Stimulated activated CD8-positive, alpha-beta memory T cell treated with anti-CD3 and anti-CD28 coated beads, Interleukin-12 subunit alpha, Interleukin-12 subunit beta, amount 100 ng/mL, for 4 hours (primary cell): Measurements from ENCODE around the gene HYPK.
A peak's percentile ranks its signal among the peaks of the same experiment; 100 is the strongest.

Experiments
- DNase-seq: peaks from one replicate; pipeline ENCODE4 v3.0.0-alpha.2; 2020; ENCODE audit warnings: low read depth

HYPK gene

GRCh38 chr15:43800286-43801141, at the start of gene HYPK:
HYPK (plus strand) TSS chr15:43800599; CDS start chr15:43800623, 24 bp downstream.
- peak; percentile 84 for DNase-seq

- DNase-seq: no peak
Observed at GRCh38 chr15:43751885-43752284, 48.5 kb upstream of the HYPK start.

DNA sequence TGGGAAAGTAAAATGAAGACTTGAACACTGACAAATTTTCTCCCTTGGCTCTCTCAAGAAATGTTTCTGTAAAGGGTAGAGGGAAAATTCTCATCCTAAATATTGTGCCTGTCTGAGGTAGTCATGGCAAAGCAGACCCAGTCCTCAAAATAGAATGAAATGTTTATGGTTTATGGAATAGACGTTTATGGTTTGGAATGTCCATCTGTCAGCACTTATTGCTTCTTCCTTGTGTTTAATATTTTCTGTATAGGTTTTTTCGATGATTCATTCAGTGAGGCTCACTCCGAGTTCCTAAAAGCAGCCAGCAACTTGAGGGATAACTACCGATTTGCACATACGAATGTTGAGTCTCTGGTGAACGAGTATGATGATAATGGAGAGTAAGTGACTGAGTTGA, 37.6 kb upstream of the HYPK start:
- DNase-seq: no peak

- no peak for DNase-seq
Observed at GRCh38 chr15:43763819-43764446, 36.5 kb upstream of the HYPK start.

DNA sequence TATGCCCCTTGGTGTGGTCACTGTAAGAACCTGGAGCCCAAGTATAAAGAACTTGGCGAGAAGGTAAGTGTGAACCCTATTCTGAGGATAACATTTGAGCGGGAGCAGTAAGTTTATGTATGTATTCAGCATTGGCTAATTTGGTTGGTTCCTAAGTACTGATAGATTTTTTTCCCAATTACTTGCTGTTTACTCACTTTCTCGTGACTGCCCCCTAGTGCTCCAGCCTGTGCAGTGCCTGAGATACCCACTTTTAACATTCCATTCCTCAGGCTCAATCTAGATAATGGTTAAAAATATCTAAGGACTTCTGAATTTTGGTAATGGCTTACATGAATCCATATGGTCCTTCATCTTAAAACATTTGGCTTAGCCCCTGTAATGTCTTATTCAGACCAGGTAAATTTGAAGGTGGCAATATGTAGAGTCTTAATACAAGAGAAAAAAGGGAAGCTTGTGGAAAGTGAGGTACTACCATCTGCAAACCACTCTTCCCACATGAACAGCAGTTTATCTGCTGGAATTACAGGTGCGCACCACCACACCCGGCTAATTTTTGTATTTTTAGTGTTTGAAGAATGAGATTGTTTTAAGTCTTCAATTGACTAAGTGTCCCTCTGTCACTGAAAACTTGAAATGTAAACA, 30.7 kb upstream of the HYPK start:
- peak; percentile 18 for DNase-seq

DNA sequence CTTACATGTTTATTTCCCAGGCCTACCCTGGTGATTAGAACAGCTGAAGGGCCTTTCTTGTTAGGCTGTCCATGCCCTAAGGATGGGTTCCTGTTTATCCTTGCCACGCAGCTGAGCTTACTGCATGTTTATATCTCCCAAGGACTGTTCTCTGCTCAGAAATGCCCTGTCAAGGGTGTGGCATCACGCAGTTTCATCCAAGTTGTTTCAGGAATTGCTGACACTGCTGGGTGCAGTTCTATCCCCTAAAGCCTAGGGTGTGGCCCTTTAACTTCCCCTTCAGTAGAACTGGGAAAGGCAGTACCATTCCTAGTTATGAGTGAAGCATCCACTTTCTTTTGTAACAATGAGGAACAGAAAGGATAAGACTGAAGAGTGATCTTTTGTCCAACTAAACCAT, 28.6 kb upstream of the HYPK start:
- no peak for DNase-seq

DNA sequence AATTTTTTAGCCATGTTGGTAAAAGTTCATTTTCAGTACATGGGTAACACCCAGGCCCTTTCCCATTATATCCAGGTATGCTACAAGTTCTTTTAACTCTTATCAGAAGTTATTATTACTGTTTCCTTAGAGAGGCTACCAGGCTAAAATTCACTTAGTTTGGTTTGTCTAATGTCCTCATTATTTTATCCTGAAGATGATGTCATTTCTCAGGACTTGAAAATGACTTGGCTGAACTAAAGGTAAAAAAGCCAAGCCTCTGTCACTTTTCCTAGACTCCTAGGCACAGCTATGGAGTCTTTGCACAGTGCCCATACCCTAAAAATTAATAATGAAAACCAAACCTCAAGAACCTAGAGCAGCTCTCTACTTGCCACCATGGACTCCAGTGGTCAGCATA, 27.8 kb upstream of the HYPK start:
- DNase-seq: no peak

- no peak for DNase-seq
Observed at GRCh38 chr15:43774062-43774461, 26.3 kb upstream of the HYPK start.

DNA sequence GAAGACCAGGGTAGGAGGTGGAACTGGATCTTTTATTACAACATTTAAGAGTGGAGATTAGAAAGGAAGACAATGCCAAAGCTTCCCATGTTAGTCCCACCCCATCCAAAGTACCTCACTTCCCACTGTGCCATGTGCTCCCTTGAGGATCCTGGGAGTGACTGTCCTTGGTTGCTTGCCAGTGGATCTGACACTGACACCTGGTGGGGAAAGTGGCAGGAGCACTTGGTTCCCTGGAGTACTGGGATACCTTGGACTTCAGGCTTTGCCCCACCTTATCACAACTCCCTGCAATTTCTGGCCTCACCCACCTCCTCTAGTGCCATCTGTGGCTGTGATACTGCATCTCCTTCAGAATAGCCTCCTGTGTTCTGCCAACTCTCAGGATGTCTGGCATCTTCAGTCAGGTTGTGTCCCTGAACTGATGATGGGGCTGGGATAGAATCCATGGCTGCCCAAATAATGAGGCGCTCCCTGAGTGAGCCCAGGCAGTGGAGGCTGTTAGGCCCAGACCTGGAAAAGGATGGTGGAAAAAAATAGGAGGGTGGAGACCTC, 24.9 kb upstream of the HYPK start:
- no peak for DNase-seq

- DNase-seq: no peak
Observed at GRCh38 chr15:43776101-43776717, 24.2 kb upstream of the HYPK start.

DNA sequence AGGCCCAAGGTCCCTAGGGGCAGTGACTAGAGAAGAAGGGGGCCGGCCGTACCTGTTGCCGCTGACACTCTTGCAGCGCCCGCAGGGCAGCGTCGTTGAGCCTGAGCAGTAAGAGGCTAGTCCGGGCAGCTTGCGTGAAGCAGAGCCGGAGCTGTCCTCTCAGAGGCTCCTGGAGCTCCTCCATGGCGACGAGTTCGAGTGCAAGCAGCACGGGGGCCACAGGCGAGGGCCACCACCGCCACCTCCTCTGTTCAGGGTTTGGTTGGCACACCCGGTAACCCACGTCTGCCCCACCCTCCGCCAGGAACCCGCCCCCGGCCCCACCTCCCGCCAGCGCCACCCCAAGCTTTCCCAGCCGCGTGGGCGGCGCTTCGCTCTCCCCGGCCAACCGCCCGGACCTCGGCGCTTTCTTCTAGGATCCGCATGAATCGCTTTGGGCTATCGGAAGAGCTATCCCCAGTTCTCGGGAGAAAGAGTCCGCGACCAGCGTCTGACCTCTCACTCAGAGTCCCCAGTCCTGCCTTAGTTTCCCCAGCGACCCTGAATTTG, 23.6 kb upstream of the HYPK start, which contains the start of gene ELL3:
ELL3 (minus strand) TSS at position 249 of the 549 bp plus-strand sequence; CDS start at position 184, 65 bp downstream.
- peak; percentile 69 for DNase-seq

GRCh38 chr15:43777267-43777914, 23.0 kb upstream of the HYPK start:
- DNase-seq: peak; percentile 73

- DNase-seq: no peak
Observed at GRCh38 chr15:43779016-43779415, 21.4 kb upstream of the HYPK start.

DNA sequence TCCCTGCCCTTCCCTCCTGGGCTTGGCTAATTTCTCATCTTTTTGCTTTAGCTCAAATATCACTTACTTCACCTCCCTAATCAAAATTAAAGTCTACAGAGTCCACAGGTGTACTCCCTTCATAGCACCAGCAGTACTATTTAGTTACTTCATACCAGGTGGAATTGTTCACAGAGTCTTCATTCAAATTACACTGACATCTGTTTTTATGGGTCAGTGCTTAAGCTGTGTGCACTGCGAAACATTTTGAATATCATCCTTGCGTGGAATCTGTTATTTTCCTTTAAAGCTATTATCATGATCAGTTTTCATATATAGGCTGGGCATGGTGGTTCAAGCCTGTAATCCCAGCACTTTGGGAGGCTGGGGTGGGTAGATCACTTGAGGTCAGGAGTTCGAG, 11.0 kb upstream of the HYPK start:
- DNase-seq: no peak

GRCh38 chr15:43791993-43792760, 8.2 kb upstream of the HYPK start, which contains the start of gene SERF2:
SERF2 (plus strand) TSS chr15:43792320; CDS start chr15:43792377, 57 bp downstream.
- peak; percentile 100 for DNase-seq

DNA sequence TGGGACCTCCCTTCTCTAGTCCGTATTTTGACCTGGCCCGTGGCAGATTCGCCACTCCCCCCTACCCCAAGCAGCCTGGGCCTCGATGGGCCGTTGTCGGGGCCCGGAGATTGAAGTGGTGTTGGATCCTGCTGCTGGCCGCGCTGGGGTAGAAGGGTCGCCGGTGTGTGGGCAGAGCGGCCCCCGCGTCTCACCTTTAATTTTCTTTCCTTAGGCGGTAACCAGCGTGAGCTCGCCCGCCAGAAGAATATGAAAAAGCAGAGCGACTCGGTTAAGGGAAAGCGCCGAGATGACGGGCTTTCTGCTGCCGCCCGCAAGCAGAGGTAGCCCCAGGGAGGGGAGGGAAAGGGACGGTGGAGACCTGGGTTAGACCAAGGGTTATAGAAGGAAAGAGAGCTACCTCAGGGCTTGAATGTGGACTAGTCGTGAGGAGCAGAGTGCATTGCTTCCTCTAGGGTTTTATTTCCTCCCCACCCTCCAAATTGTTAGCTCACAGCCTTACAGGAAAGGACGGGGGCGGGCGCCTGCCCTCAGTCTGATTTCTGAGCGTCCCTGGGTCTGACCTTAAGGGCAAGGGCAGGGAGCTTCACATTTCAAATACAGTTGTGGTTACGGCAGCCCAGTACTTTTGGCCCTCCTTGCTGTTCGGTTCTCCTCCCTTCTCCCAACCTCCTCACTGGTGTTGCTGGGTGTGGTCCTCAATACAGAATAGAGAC, 7.5 kb upstream of the HYPK start:
- no peak for DNase-seq

GRCh38 chr15:43793647-43794046, 6.8 kb upstream of the HYPK start:
- no peak for DNase-seq

- DNase-seq: no peak
Observed at GRCh38 chr15:43794269-43795037, 5.9 kb upstream of the HYPK start.

DNA sequence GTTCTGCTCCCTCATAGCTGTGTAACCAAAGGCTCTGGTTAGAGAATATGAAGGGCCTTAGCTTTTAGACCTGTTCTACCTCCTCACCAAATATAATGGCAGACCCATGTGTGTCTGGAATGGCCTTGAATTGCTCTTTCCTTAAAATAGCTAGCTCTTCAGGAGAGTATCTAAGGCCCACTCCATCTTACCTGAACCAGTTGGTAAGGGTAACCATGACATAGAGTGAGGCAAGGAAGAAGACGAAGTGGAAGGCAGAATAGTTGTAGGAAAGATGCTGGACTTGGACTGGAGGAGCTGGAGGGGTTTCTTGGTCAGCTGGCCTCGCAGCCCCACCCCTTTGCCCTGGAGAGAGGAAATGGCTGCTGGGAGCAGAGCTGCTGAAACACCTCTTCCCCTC, 5.2 kb upstream of the HYPK start:
- DNase-seq: no peak
